ENCODE results near the gene USO1. TPM values are rescaled to one million over a fixed set of nuclear protein-coding genes. Genes with fewer than 3 reads are reported as not detected.

The USO1 gene
- total and polyA plus RNA-seq, 4 donors: 29.0 to 102 (median 45.0) TPM

DNA sequence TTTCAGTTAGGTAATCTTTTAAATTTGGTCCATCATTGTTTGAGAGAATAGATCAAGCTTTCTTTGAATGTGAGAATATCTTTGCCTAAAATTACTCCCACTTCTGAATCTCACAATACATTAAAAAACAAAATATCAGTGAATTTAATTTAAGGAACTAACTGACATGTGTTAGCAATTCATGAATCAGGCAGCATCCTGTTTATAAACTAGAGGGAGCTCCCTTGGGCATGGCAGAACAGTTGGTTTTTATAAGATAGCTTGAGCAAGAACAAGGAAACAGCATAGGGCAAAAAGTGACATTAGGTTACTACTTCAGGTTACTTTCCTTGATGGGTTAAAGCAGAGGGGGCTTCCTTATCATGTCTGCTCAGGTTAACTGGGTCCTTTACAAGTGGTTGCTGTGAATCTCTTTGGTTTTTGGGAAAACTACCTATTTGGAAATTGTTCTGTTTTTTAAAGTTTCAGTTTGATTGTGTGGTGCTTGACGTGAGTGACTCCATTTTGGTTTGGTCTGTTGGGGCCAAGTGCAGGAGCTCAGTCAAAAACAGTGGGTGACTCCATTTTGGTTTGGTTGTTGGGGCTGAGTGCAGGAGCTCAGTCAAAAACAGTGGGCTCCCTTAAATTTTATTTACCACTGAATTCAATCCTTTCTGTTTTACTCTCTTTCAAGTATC is 109.9 kb downstream of the USO1 start:
- 76 to 89% methylated on average over 1 of the region's 1 CpG for WGBS, 2 donors
- ATAC-seq (ENCODE audit: insufficient read depth, low FRiP score): no peak
- Histone ChIP-seq H3K9ac (ENCODE audit: insufficient read depth in 1 of 2, low read length in 2 of 2) (no peak overlapping the region), H3K36me3 (ENCODE audit: control insufficient read depth in 4 of 4, insufficient read depth in 4 of 4, low read length in 4 of 4) (no peaks in the 10 kb centered on the region), H3K27ac (ENCODE audit: low read depth in 1 of 2, low read length in 1 of 2) (no peak overlapping the region), H3K9me3 (ENCODE audit: control insufficient read depth in 4 of 4, insufficient read depth in 3 of 4, low read length in 3 of 4) (no peaks in the 10 kb centered on the region), H3K4me3 (no peak overlapping the region), H3K4me1 (ENCODE audit: control insufficient read depth in 5 of 5, insufficient read depth in 5 of 5, low read length in 5 of 5) (no peaks in the 10 kb centered on the region), H3K27me3 (ENCODE audit: control insufficient read depth in 3 of 3, insufficient read depth in 3 of 3, low read length in 2 of 3) (no peaks in the 10 kb centered on the region)
- DNase-seq: no peak
- TF ChIP-seq, protein P1, sequence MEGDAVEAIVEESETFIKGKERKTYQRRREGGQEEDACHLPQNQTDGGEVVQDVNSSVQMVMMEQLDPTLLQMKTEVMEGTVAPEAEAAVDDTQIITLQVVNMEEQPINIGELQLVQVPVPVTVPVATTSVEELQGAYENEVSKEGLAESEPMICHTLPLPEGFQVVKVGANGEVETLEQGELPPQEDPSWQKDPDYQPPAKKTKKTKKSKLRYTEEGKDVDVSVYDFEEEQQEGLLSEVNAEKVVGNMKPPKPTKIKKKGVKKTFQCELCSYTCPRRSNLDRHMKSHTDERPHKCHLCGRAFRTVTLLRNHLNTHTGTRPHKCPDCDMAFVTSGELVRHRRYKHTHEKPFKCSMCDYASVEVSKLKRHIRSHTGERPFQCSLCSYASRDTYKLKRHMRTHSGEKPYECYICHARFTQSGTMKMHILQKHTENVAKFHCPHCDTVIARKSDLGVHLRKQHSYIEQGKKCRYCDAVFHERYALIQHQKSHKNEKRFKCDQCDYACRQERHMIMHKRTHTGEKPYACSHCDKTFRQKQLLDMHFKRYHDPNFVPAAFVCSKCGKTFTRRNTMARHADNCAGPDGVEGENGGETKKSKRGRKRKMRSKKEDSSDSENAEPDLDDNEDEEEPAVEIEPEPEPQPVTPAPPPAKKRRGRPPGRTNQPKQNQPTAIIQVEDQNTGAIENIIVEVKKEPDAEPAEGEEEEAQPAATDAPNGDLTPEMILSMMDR (IDR thresholded peaks at IDR 0.05; ENCODE audit: control extremely low read depth, extremely low read depth): no peak

DNA sequence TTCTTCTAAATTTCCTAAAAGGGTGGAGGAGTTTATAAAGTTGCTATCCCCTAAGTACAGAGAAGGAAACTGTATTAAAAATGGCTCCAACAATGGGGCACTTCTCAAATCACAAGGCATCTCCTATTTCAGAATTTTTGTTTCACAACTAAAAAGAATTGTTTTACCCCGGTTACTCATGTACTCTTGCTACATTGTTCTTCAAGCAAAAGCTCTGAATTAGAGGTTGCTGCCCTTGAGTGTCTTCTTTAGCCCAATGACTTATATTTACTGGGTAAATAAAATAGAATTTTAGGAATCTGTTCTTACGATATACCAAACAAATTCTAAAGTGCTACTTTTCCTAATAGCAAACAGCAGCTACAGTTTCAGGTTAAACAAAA is 110.4 kb downstream of the USO1 start:
- WGBS, 2 donors: 73 to 81% methylated on average over 2 of the region's 2 CpGs
- no peak for DNase-seq

GRCh38 chr4:75841641-75842520 is 117.5 kb downstream of the USO1 start:
- H3K27ac ChIP-seq (ENCODE audit: low read depth in 1 of 2, low read length in 1 of 2): peak overlapping the region in 1 of 2 donors; percentile 45
- peak in 1 of 3 donors; percentile 18 for DNase-seq

More for the DNA sequence above, 110.4 kb downstream of the USO1 start:
- H3K27me3 ChIP-seq (ENCODE audit: control insufficient read depth in 3 of 3, insufficient read depth in 3 of 3, low read length in 2 of 3): no peaks in the 10 kb centered on the region
- TF ChIP-seq, protein P1 (IDR thresholded peaks at IDR 0.05; ENCODE audit: control extremely low read depth, extremely low read depth): no peak
- H3K4me3 ChIP-seq: no peak overlapping the region
- no peak overlapping the region for H3K9ac ChIP-seq (ENCODE audit: insufficient read depth in 1 of 2, low read length in 2 of 2)
- H3K9me3 ChIP-seq (ENCODE audit: control insufficient read depth in 4 of 4, insufficient read depth in 3 of 4, low read length in 3 of 4): no peaks in the 10 kb centered on the region
- no peaks in the 10 kb centered on the region for H3K4me1 ChIP-seq (ENCODE audit: control insufficient read depth in 5 of 5, insufficient read depth in 5 of 5, low read length in 5 of 5)
- H3K36me3 ChIP-seq (ENCODE audit: control insufficient read depth in 4 of 4, insufficient read depth in 4 of 4, low read length in 4 of 4): no peaks in the 10 kb centered on the region
- no peak for ATAC-seq (ENCODE audit: insufficient read depth, low FRiP score)
- no peak overlapping the region for H3K27ac ChIP-seq (ENCODE audit: low read depth in 1 of 2, low read length in 1 of 2)

More at GRCh38 chr4:75841641-75842520, 117.5 kb downstream of the USO1 start:
- WGBS, 2 donors: 64 to 65% methylated on average over 8 of the region's 8 CpGs
- Histone ChIP-seq H3K9ac (ENCODE audit: insufficient read depth in 1 of 2, low read length in 2 of 2) (no peak overlapping the region), H3K4me3 (no peak overlapping the region), H3K9me3 (ENCODE audit: control insufficient read depth in 4 of 4, insufficient read depth in 3 of 4, low read length in 3 of 4) (no peaks in the 10 kb centered on the region), H3K36me3 (ENCODE audit: control insufficient read depth in 4 of 4, insufficient read depth in 4 of 4, low read length in 4 of 4) (no peaks in the 10 kb centered on the region), H3K4me1 (ENCODE audit: control insufficient read depth in 5 of 5, insufficient read depth in 5 of 5, low read length in 5 of 5) (peaks cover 0 to 7% (median 0%) of the 10 kb centered on the region in 5 donors), H3K27me3 (ENCODE audit: control insufficient read depth in 3 of 3, insufficient read depth in 3 of 3, low read length in 2 of 3) (no peaks in the 10 kb centered on the region)
- TF ChIP-seq, protein P1 (IDR thresholded peaks at IDR 0.05; ENCODE audit: control extremely low read depth, extremely low read depth): no peak
- no peak for ATAC-seq (ENCODE audit: insufficient read depth, low FRiP score)

Measured in lung (tissue), 12 donors.